Smooth muscle cell (in vitro differentiated cells): Measurements from ENCODE around the gene TMEM50B. TPM values are rescaled to one million over a fixed set of nuclear protein-coding genes. Genes with fewer than 3 reads are reported as not detected.
A peak's percentile ranks its signal among the peaks of the same experiment; 100 is the strongest.

Experiments
- DNase-seq: peaks from one replicate; lab custom pipeline; 2025; ENCODE audit not compliant: unreplicated experiment; lab: John Stamatoyannopoulos, UW
- H2AFZ ChIP-seq: fragments of 200-600 bp; sonication (generic); 2 replicates; pipeline ENCODE4 v1.6.0; 2016; ENCODE audit warnings: antibody characterized with exemption, low read depth, mild to moderate bottlenecking
- H3F3A ChIP-seq: fragments of 200-600 bp; sonication (generic); 2 replicates; pipeline ENCODE4 v1.6.0; 2017; ENCODE audit warnings: antibody characterized with exemption, low read depth
- H3K27ac ChIP-seq: fragments of 200-600 bp; sonication (generic); 2 replicates; pipeline ENCODE4 v1.5.1; 2016; ENCODE audit warnings: low read depth, mild to moderate bottlenecking
- H3K27me3 ChIP-seq: fragments of 200-600 bp; sonication (generic); 2 replicates; pipeline ENCODE4 v1.6.1; 2016; ENCODE audit warnings: low read depth, mild to moderate bottlenecking
- H3K36me3 ChIP-seq: fragments of 200-600 bp; sonication (generic); 2 replicates; pipeline ENCODE4 v1.5.1; 2016; ENCODE audit warnings: low read depth
- H3K4me1 ChIP-seq: fragments of 200-600 bp; sonication (generic); 2 replicates; pipeline ENCODE4 v1.5.1; 2016; ENCODE audit warnings: low read depth
- H3K4me2 ChIP-seq: fragments of 200-600 bp; sonication (generic); 2 replicates; pipeline ENCODE4 v1.6.0; 2016; ENCODE audit warnings: mild to moderate bottlenecking
- H3K4me3 ChIP-seq: fragments of 200-600 bp; sonication (generic); 2 replicates; pipeline ENCODE4 v1.5.1; 2016; ENCODE audit warnings: mild to moderate bottlenecking
- H3K79me2 ChIP-seq: fragments of 200-600 bp; sonication (generic); 2 replicates; pipeline ENCODE4 v1.6.0; 2016; ENCODE audit warnings: low read depth, mild to moderate bottlenecking
- H3K9ac ChIP-seq: fragments of 200-600 bp; sonication (generic); 2 replicates; pipeline ENCODE4 v1.6.0; 2016; ENCODE audit warnings: low read depth
- H3K9me3 ChIP-seq: fragments of 200-600 bp; sonication (generic); replicated peaks from 2 replicates; pipeline ENCODE4 v1.5.1; 2016; ENCODE audit warnings: low read depth
- H4K20me1 ChIP-seq: fragments of 200-600 bp; sonication (generic); 2 replicates; pipeline ENCODE4 v1.6.0; 2016; ENCODE audit warnings: low read depth
- WGBS: methylation state at CpG from one replicate; pipeline ENCODE4 v1.1.7; 2016; ENCODE audit warnings: low lambda C conversion rate; 5-methylcytosine and 5-hydroxymethylcytosine counted together
- polyA plus RNA-seq: library from polyadenylated mRNA; unstranded; fragments of >200 nt; fragmentation: Nextera tagmentation; extraction: Ambion mirVana; gene quantifications from 2 replicates; pipeline ENCODE4 v1.2.1, GENCODE V29; 2016
- total RNA-seq: library from RNA; depleted of rRNA; stranded (reverse); fragments of >200 nt; gene quantifications from 2 replicates; pipeline ENCODE4 v1.2.3, GENCODE V29; 2014
- TF ChIP-seq, protein P1 (sequence below): fragments of 200-600 bp; sonication (generic); IDR thresholded peaks from 2 replicates; pipeline ENCODE4 v1.5.1; 2017; ENCODE audit warnings: borderline replicate concordance, mild to moderate bottlenecking, antibody characterized with exemption; ENCODE audit not compliant: insufficient read depth, poor library complexity, severe bottlenecking

TMEM50B gene
- total and polyA plus RNA-seq, 2 experiments from 2014 or later, result 31.4 to 42.9 TPM

DNA sequence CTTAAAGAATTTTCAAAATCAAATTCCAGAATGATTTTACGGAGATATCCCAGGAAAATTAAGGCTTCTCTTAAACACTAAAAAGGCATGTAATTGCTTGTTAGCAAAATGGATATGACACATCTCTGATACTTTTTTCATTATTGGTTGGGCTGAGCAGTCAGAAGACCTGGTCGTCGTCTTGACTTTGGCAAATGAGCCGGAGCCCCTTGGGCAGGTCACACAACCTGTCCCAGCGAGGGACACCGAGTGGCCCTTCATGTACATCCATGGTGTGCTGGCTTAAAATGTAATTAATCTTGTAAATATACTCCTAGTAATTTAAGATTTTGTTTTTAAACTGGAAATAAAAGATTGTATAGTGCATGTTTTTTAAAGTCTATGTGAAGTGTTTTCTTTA is 42.6 kb downstream of the TMEM50B start:
- H3K4me3 ChIP-seq, result no peak overlapping the region
- no peaks in the 10 kb centered on the region for H3K27me3 ChIP-seq
- H3K27ac ChIP-seq, result peak overlapping the region; percentile 40
- peaks cover 22% of the 10 kb centered on the region for H4K20me1 ChIP-seq
- DNase-seq, result no peak
- H3K36me3 ChIP-seq, result peaks cover 18% of the 10 kb centered on the region
- H3F3A ChIP-seq, result peaks cover 43% of the 10 kb centered on the region
- no peaks in the 10 kb centered on the region for H3K79me2 ChIP-seq
- TF ChIP-seq, protein P1, sequence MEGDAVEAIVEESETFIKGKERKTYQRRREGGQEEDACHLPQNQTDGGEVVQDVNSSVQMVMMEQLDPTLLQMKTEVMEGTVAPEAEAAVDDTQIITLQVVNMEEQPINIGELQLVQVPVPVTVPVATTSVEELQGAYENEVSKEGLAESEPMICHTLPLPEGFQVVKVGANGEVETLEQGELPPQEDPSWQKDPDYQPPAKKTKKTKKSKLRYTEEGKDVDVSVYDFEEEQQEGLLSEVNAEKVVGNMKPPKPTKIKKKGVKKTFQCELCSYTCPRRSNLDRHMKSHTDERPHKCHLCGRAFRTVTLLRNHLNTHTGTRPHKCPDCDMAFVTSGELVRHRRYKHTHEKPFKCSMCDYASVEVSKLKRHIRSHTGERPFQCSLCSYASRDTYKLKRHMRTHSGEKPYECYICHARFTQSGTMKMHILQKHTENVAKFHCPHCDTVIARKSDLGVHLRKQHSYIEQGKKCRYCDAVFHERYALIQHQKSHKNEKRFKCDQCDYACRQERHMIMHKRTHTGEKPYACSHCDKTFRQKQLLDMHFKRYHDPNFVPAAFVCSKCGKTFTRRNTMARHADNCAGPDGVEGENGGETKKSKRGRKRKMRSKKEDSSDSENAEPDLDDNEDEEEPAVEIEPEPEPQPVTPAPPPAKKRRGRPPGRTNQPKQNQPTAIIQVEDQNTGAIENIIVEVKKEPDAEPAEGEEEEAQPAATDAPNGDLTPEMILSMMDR, result no peak
- WGBS, result 82% methylated on average over 6 of the region's 6 CpGs
- H2AFZ ChIP-seq, result no peak overlapping the region
- no peak overlapping the region for H3K4me2 ChIP-seq
- no peaks in the 10 kb centered on the region for H3K9me3 ChIP-seq
- no peak overlapping the region for H3K9ac ChIP-seq
- no peaks in the 10 kb centered on the region for H3K4me1 ChIP-seq

DNA sequence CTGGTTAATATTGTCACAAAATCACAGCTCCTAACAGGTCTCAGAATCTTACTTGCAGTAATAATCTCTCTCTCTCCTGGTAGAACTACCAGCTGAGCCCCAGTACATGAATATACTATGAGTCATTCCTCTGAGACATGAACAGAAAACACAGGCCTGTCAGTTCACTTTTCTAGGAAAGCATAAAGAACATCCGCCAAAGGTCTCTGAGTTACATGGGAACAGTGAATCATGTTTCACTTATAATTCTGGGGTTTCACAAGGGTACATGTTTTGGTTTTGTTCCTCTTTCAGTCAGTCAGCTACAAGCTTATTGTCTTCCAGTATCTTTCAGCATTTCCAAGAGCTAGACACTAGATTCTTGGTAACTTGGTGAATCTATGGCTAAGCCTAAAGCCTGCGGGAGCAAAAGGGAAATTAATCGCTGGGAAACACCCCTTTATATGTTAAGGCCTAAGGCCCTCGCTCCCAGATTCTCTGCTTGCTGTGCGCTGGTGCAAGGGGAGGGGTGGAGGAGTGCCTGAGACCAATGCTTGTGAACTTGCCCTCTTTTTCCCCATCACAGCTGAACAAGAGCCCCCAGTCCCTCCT is 44.9 kb downstream of the TMEM50B start:
- H2AFZ ChIP-seq, result no peak overlapping the region
- peak overlapping the region; percentile 87 for H3K27ac ChIP-seq
- peaks cover 7% of the 10 kb centered on the region for H3K79me2 ChIP-seq
- H3K4me2 ChIP-seq, result peak overlapping the region; percentile 44
- H3K4me1 ChIP-seq, result no peaks in the 10 kb centered on the region
- peaks cover 49% of the 10 kb centered on the region for H3F3A ChIP-seq
- TF ChIP-seq, protein P1, result no peak
- peaks cover 25% of the 10 kb centered on the region for H3K36me3 ChIP-seq
- WGBS, result 75% methylated on average over 5 of the region's 5 CpGs
- DNase-seq, result no peak
- no peaks in the 10 kb centered on the region for H3K27me3 ChIP-seq
- H3K9me3 ChIP-seq, result no peaks in the 10 kb centered on the region
- no peak overlapping the region for H3K4me3 ChIP-seq
- peaks cover 34% of the 10 kb centered on the region for H4K20me1 ChIP-seq
- peak overlapping the region; percentile 9 for H3K9ac ChIP-seq

DNA sequence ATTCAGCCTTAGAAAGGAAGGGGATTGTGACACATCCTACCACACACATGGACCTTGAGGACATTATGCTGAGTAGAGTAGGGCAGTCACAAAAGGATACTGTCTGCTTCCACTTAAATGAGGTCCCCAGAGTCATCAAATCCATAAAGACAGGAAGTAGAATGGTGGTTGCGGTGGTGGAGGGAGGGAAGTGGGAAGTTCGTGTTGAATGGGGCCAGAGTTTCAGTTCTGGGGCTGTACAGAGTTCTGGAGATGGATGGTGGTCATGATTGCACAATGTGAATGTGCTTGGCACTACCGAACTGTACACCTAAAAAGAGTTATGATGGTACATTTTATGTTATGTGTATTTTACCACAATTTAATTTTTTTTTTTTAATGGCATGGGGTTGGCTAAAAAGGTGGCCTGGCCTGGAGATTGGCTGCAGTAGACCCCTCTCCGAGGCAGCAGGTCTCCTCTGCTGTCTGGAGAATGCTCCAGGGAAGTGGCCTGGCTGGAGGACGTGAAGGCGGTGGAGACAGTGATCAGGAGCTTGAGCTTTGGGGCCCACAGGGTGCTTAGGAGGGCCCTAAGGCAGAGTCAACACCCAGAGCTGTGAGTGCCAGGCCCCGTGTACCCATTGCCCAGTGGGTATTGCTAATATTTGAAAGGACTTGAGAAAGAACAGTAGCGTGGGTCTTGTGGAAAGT is 46.2 kb downstream of the TMEM50B start:
- WGBS, result 95% methylated on average over 8 of the region's 8 CpGs
- no peak overlapping the region for H3K9ac ChIP-seq
- H3K9me3 ChIP-seq, result no peaks in the 10 kb centered on the region
- peaks cover 49% of the 10 kb centered on the region for H3F3A ChIP-seq
- H3K4me2 ChIP-seq, result peak overlapping the region; percentile 20
- H3K27ac ChIP-seq, result peak overlapping the region; percentile 87
- H4K20me1 ChIP-seq, result peaks cover 38% of the 10 kb centered on the region
- no peak overlapping the region for H2AFZ ChIP-seq
- TF ChIP-seq, protein P1, result no peak
- H3K4me3 ChIP-seq, result no peak overlapping the region
- no peak for DNase-seq
- H3K79me2 ChIP-seq, result peaks cover 7% of the 10 kb centered on the region
- H3K27me3 ChIP-seq, result no peaks in the 10 kb centered on the region
- no peaks in the 10 kb centered on the region for H3K4me1 ChIP-seq
- peaks cover 25% of the 10 kb centered on the region for H3K36me3 ChIP-seq
